ENCODE measurements around the gene BSND. TPM values are rescaled to one million over a fixed set of nuclear protein-coding genes. Genes with fewer than 3 reads are reported as not detected.

The BSND gene
- total RNA-seq, 1 experiment from 2014 or later, result 0.42 TPM

GRCh38 chr1:55046871-55047270, 48.1 kb downstream of the BSND start (continued):
- TF ChIP-seq TCF7 (CRISPR knock-in tag; IDR thresholded peaks at IDR 0.05; ENCODE audit: low read depth) (no peak), JUN (CRISPR knock-in tag; IDR thresholded peaks at IDR 0.05) (no peak), ZNF121 (CRISPR knock-in tag; IDR thresholded peaks at IDR 0.05) (no peak)

- Mint-ChIP-seq H3K27ac (0 out of 2 replicates have a peak overlapping the region, but pooled peaks have one; percentile 25), H3K27me3 (ENCODE audit: low read depth) (no peaks in the 10 kb centered on the region), H3K9me3 (no peaks in the 10 kb centered on the region), H3K4me3 (no peak overlapping the region), H3K4me1 (peaks cover 12% of the 10 kb centered on the region), H3K36me3 (peaks cover 23% of the 10 kb centered on the region)
- TF ChIP-seq FOXP1 (CRISPR knock-in tag; IDR thresholded peaks at IDR 0.05; ENCODE audit: borderline replicate concordance) (no peak), ZNF281 (CRISPR knock-in tag; IDR thresholded peaks at IDR 0.05) (no peak), ZNF263 (CRISPR knock-in tag; IDR thresholded peaks at IDR 0.05; ENCODE audit: low read depth) (no peak), IRF1 (CRISPR knock-in tag; IDR thresholded peaks at IDR 0.05) (no peak), JUN (CRISPR knock-in tag; IDR thresholded peaks at IDR 0.05) (no peak), ZNF121 (CRISPR knock-in tag; IDR thresholded peaks at IDR 0.05) (no peak), ZNF425 (CRISPR knock-in tag; conservative IDR thresholded peaks at IDR 0.05) (no peak), E2F1 (CRISPR knock-in tag; IDR thresholded peaks at IDR 0.05) (no peak), RELA (CRISPR knock-in tag; IDR thresholded peaks at IDR 0.05; ENCODE audit: borderline replicate concordance) (no peak), ZBTB21 (CRISPR knock-in tag; IDR thresholded peaks at IDR 0.05; ENCODE audit: borderline replicate concordance) (no peak), SP1 (CRISPR knock-in tag; conservative IDR thresholded peaks at IDR 0.05) (no peak), ZNF416 (CRISPR knock-in tag; IDR thresholded peaks at IDR 0.05) (no peak), ATF6 (CRISPR knock-in tag; IDR thresholded peaks at IDR 0.05) (no peak)
- CTCF ChIA-PET, result interaction anchor here (1.0 kb wide), 1 partner anchor 51 kb away, joined by 3 read pairs; no protein-coding TSS in a partner anchor
- no peak for DNase-seq (ENCODE audit: low spot score)
- no peak for ATAC-seq
- POLR2A ChIA-PET, result no interaction called here
Measured at GRCh38 chr1:55047611-55048010, 48.9 kb downstream of the BSND start.
